Trophoblast cell (in vitro differentiated cells and primary cell): Measurements from ENCODE around the gene ADRA2C.

Source experiments
- DNase-seq, 2 donors: peaks; one replicate each; pipeline ENCODE4 v3.0.0-alpha.2; 2016
- H2AFZ ChIP-seq: 2 replicates; pipeline ENCODE4 v1.6.1; 2013; ENCODE audit warnings: low read length, moderate library complexity, mild to moderate bottlenecking; ENCODE audit not compliant: insufficient read depth, poor library complexity
- H2AK5ac ChIP-seq: 2 replicates; pipeline ENCODE4 v1.6.1; 2013; ENCODE audit warnings: mild to moderate bottlenecking, low read length
- H2BK120ac ChIP-seq: 2 replicates; pipeline ENCODE4 v1.6.1; 2013; ENCODE audit warnings: low read length, mild to moderate bottlenecking, moderate library complexity; ENCODE audit not compliant: insufficient read depth, poor library complexity
- H2BK12ac ChIP-seq: 2 replicates; pipeline ENCODE4 v1.6.1; 2013; ENCODE audit warnings: mild to moderate bottlenecking, low read length, moderate library complexity
- H2BK5ac ChIP-seq: 2 replicates; pipeline ENCODE4 v1.6.1; 2013; ENCODE audit warnings: low read length, low read depth, moderate library complexity, mild to moderate bottlenecking; ENCODE audit not compliant: poor library complexity
- H3K14ac ChIP-seq: 2 replicates; pipeline ENCODE4 v1.6.1; 2013; ENCODE audit warnings: mild to moderate bottlenecking, low read length
- H3K18ac ChIP-seq: 2 replicates; pipeline ENCODE4 v1.6.1; 2013; ENCODE audit warnings: mild to moderate bottlenecking, low read length
- H3K23ac ChIP-seq: 2 replicates; pipeline ENCODE4 v1.6.1; 2013; ENCODE audit warnings: low read length
- H3K27ac ChIP-seq: 2 replicates; pipeline ENCODE4 v1.5.1; 2013; ENCODE audit warnings: low read depth, mild to moderate bottlenecking, inconsistent platforms, low read length, moderate library complexity
- H3K27me3 ChIP-seq: 2 replicates; pipeline ENCODE4 v1.6.1; 2013; ENCODE audit warnings: inconsistent platforms, mild to moderate bottlenecking, low read length, moderate library complexity; ENCODE audit not compliant: insufficient read depth
- H3K36me3 ChIP-seq, 2 experiments: 1 replicate in 1 of 2; 2 replicates in 1 of 2; pipeline ENCODE4 v1.6.1; 2013; ENCODE audit warnings: low read length in 2 of 2, mild to moderate bottlenecking in 2 of 2, moderate library complexity in 1 of 2; ENCODE audit not compliant: insufficient read depth in 2 of 2, control insufficient read depth in 1 of 2
- H3K4ac ChIP-seq: 2 replicates; pipeline ENCODE4 v1.6.1; 2013; ENCODE audit warnings: low read depth, mild to moderate bottlenecking, low read length, moderate library complexity
- H3K4me1 ChIP-seq, 2 experiments: 1 replicate in 1 of 2; 2 replicates in 1 of 2; pipeline ENCODE4 v1.6.1; 2013; ENCODE audit warnings: low read length in 2 of 2, mild to moderate bottlenecking in 2 of 2, moderate library complexity in 1 of 2; ENCODE audit not compliant: insufficient read depth in 2 of 2, control insufficient read depth in 1 of 2
- H3K4me2 ChIP-seq: 2 replicates; pipeline ENCODE4 v1.6.1; 2013; ENCODE audit warnings: inconsistent platforms, mild to moderate bottlenecking, low read length, moderate library complexity
- H3K4me3 ChIP-seq: 2 replicates; pipeline ENCODE4 v1.5.1; 2013; ENCODE audit warnings: mild to moderate bottlenecking, low read depth, low read length, inconsistent platforms
- H3K79me1 ChIP-seq: one replicate; pipeline ENCODE4 v1.6.1; 2013; ENCODE audit warnings: low read length
- H3K79me2 ChIP-seq: 2 replicates; pipeline ENCODE4 v1.6.1; 2013; ENCODE audit warnings: low read length, mild to moderate bottlenecking; ENCODE audit not compliant: control insufficient read depth, insufficient read depth, poor library complexity
- H3K9ac ChIP-seq: 2 replicates; pipeline ENCODE4 v1.6.1; 2013; ENCODE audit warnings: mild to moderate bottlenecking, low read length
- H3K9me3 ChIP-seq: 2 replicates; pipeline ENCODE4 v1.6.1; 2013; ENCODE audit warnings: low read depth, mild to moderate bottlenecking, control low read depth, inconsistent platforms, low read length; ENCODE audit not compliant: insufficient read depth
- H4K12ac ChIP-seq: 2 replicates; pipeline ENCODE4 v1.6.1; 2013; ENCODE audit warnings: low read depth, mild to moderate bottlenecking, low read length, moderate library complexity
- H4K8ac ChIP-seq: 2 replicates; pipeline ENCODE4 v1.6.1; 2013; ENCODE audit warnings: low read depth, mild to moderate bottlenecking, low read length, moderate library complexity
- H4K91ac ChIP-seq: one replicate; pipeline ENCODE4 v1.6.1; 2013; ENCODE audit warnings: low read depth, mild to moderate bottlenecking, low read length, moderate library complexity
- WGBS: extraction: QIAGEN DNeasy Blood & Tissue Kit; methylation state at CpG from one replicate; pipeline ENCODE4 v1.1.7; 2013; ENCODE audit warnings: missing lambda C conversion rate; ENCODE audit not compliant: insufficient read length, insufficient coverage; ENCODE audit errors: extremely low coverage; 5-methylcytosine and 5-hydroxymethylcytosine counted together

Gene ADRA2C

GRCh38 chr4:3719191-3719590, 47.0 kb upstream of the ADRA2C start:
- H3K4me2 ChIP-seq = no peak overlapping the region
- no CpG with 5 or more reads among the region's 7 CpGs for WGBS
- H2BK12ac ChIP-seq = no peak overlapping the region
- no peak overlapping the region for H3K23ac ChIP-seq
- H3K79me2 ChIP-seq = no peaks in the 10 kb centered on the region
- H2AFZ ChIP-seq = no peak overlapping the region
- no peak overlapping the region for H2BK5ac ChIP-seq
- H3K18ac ChIP-seq = no peak overlapping the region
- H3K9me3 ChIP-seq = peaks cover 20% of the 10 kb centered on the region
- H3K9ac ChIP-seq = no peak overlapping the region
- no peak overlapping the region for H2AK5ac ChIP-seq
- DNase-seq = no peak
- H4K12ac ChIP-seq = no peak overlapping the region
- H3K27me3 ChIP-seq = peaks cover 3% of the 10 kb centered on the region
- no peak overlapping the region for H3K4me3 ChIP-seq
- no peak overlapping the region for H3K14ac ChIP-seq
- H2BK120ac ChIP-seq = no peak overlapping the region
- H3K4ac ChIP-seq = no peak overlapping the region
- no peak overlapping the region for H3K27ac ChIP-seq
- no peaks in the 10 kb centered on the region for H3K36me3 ChIP-seq
- H3K4me1 ChIP-seq = no peaks in the 10 kb centered on the region
- H4K91ac ChIP-seq = no peak overlapping the region
- no peak overlapping the region for H4K8ac ChIP-seq
- no peaks in the 10 kb centered on the region for H3K79me1 ChIP-seq

GRCh38 chr4:3719836-3720235, 46.3 kb upstream of the ADRA2C start:
- H3K4me1 ChIP-seq = no peaks in the 10 kb centered on the region
- no peak overlapping the region for H2AK5ac ChIP-seq
- H3K9ac ChIP-seq = no peak overlapping the region
- H3K36me3 ChIP-seq = no peaks in the 10 kb centered on the region
- H3K18ac ChIP-seq = no peak overlapping the region
- H3K79me1 ChIP-seq = no peaks in the 10 kb centered on the region
- no peaks in the 10 kb centered on the region for H3K79me2 ChIP-seq
- DNase-seq = no peak
- no peak overlapping the region for H2AFZ ChIP-seq
- H4K8ac ChIP-seq = no peak overlapping the region
- no peak overlapping the region for H4K91ac ChIP-seq
- no CpG with 5 or more reads among the region's 11 CpGs for WGBS
- H2BK120ac ChIP-seq = no peak overlapping the region
- peaks cover 10% of the 10 kb centered on the region for H3K27me3 ChIP-seq
- no peak overlapping the region for H3K4ac ChIP-seq
- H3K14ac ChIP-seq = no peak overlapping the region
- H3K4me3 ChIP-seq = no peak overlapping the region
- no peak overlapping the region for H2BK5ac ChIP-seq
- H4K12ac ChIP-seq = no peak overlapping the region
- H2BK12ac ChIP-seq = no peak overlapping the region
- no peak overlapping the region for H3K23ac ChIP-seq
- peaks cover 16% of the 10 kb centered on the region for H3K9me3 ChIP-seq
- H3K4me2 ChIP-seq = no peak overlapping the region
- H3K27ac ChIP-seq = no peak overlapping the region

- WGBS = no CpG with 5 or more reads among the region's 4 CpGs
- H3K9me3 ChIP-seq = peaks cover 16% of the 10 kb centered on the region
- peaks cover 16% of the 10 kb centered on the region for H3K27me3 ChIP-seq
- H3K4ac ChIP-seq = no peak overlapping the region
- H2BK5ac ChIP-seq = no peak overlapping the region
- H4K91ac ChIP-seq = no peak overlapping the region
- H3K79me2 ChIP-seq = no peaks in the 10 kb centered on the region
- no peak overlapping the region for H3K27ac ChIP-seq
- no peak overlapping the region for H3K9ac ChIP-seq
- H3K14ac ChIP-seq = no peak overlapping the region
- H2AFZ ChIP-seq = no peak overlapping the region
- H3K23ac ChIP-seq = no peak overlapping the region
- no peaks in the 10 kb centered on the region for H3K4me1 ChIP-seq
- no peaks in the 10 kb centered on the region for H3K79me1 ChIP-seq
- no peak overlapping the region for H2BK120ac ChIP-seq
- H4K8ac ChIP-seq = no peak overlapping the region
- H4K12ac ChIP-seq = no peak overlapping the region
- no peak overlapping the region for H2BK12ac ChIP-seq
- no peaks in the 10 kb centered on the region for H3K36me3 ChIP-seq
- H2AK5ac ChIP-seq = no peak overlapping the region
- DNase-seq = no peak
- no peak overlapping the region for H3K4me2 ChIP-seq
- no peak overlapping the region for H3K4me3 ChIP-seq
- no peak overlapping the region for H3K18ac ChIP-seq
Observed at GRCh38 chr4:3720466-3720865, 45.7 kb upstream of the ADRA2C start.

- Histone ChIP-seq H2BK5ac (no peak overlapping the region), H2BK12ac (no peak overlapping the region), H3K79me1 (no peaks in the 10 kb centered on the region), H3K23ac (no peak overlapping the region), H2BK120ac (no peak overlapping the region), H2AFZ (no peak overlapping the region), H3K9ac (no peak overlapping the region), H3K4me3 (no peak overlapping the region), H3K27me3 (peaks cover 19% of the 10 kb centered on the region), H3K27ac (no peak overlapping the region), H3K4ac (no peak overlapping the region), H4K8ac (no peak overlapping the region), H3K4me1 (no peaks in the 10 kb centered on the region), H3K4me2 (no peak overlapping the region), H3K36me3 (no peaks in the 10 kb centered on the region), H3K18ac (no peak overlapping the region), H3K79me2 (no peaks in the 10 kb centered on the region), H4K91ac (no peak overlapping the region), H3K14ac (no peak overlapping the region), H2AK5ac (no peak overlapping the region), H3K9me3 (peaks cover 16% of the 10 kb centered on the region), H4K12ac (no peak overlapping the region)
- DNase-seq = no peak
- WGBS = no CpG with 5 or more reads among the region's 8 CpGs
Observed at GRCh38 chr4:3721186-3721585, 45.0 kb upstream of the ADRA2C start.
